Measurements from ENCODE around the gene TOP3A. TPM values are rescaled to one million over a fixed set of nuclear protein-coding genes. Genes with fewer than 3 reads are reported as not detected.

The TOP3A gene
- total and polyA plus RNA-seq, 2 of the 13 experiments (the other 11 are each of a cell fraction or from before 2014, with no cell fraction given) = 16.9 to 36.8 TPM

GRCh38 chr17:18260332-18261145 lies 54.3 kb downstream of the TOP3A start, which contains the start of gene MIEF2 (continued):
- TF ChIP-seq ZNF609 (CRISPR knock-in tag; IDR thresholded peaks at IDR 0.05; ENCODE audit: borderline replicate concordance) (peak; percentile 71; the same call in 1 of the 2 replicates), NFATC3 (CRISPR knock-in tag; IDR thresholded peaks at IDR 0.05) (peak; percentile 78; the same call in 1 of the 2 replicates), E2F2 (CRISPR knock-in tag; IDR thresholded peaks at IDR 0.05; ENCODE audit: borderline replicate concordance) (no peak), MED1 (CRISPR knock-in tag; IDR thresholded peaks at IDR 0.05) (no peak), ZNF639 (CRISPR knock-in tag; conservative IDR thresholded peaks at IDR 0.05) (peak; percentile 88), SNRNP70 (IDR thresholded peaks at IDR 0.05; ENCODE audit: low read depth, low read length) (no peak), RBAK (CRISPR knock-in tag; IDR thresholded peaks at IDR 0.05) (no peak), PHF5A (CRISPR knock-in tag; IDR thresholded peaks at IDR 0.05; ENCODE audit: low read depth, unreplicated experiment) (peak; percentile 61), ZSCAN29 (CRISPR knock-in tag; conservative IDR thresholded peaks at IDR 0.05) (no peak), ZNF292 (CRISPR knock-in tag; IDR thresholded peaks at IDR 0.05; ENCODE audit: borderline replicate concordance, low read depth) (no peak), ZBTB39 (CRISPR knock-in tag; IDR thresholded peaks at IDR 0.05) (peak; percentile 89; the same call in 1 of the 2 replicates), ZNF44 (CRISPR knock-in tag; IDR thresholded peaks at IDR 0.05) (peak; percentile 77; the same call in 1 of the 2 replicates), GMEB1 (CRISPR knock-in tag; IDR thresholded peaks at IDR 0.05; ENCODE audit: borderline replicate concordance) (peak; percentile 95), GMEB2 (CRISPR knock-in tag; IDR thresholded peaks at IDR 0.05; ENCODE audit: low read depth) (peak; percentile 70)

Data from HepG2 (cell line).